HG02642 (cell line): ENCODE results near the gene GM2A.
A peak's percentile ranks its signal among the peaks of the same experiment; 100 is the strongest.
"Not testable (repeated sequence)": the region's sequence is repeated elsewhere in the genome, so short reads cannot be mapped to it uniquely, and the experiment has no call there.

ENCODE experiments used
- ATAC-seq: cut with Tn5 transposase; IDR thresholded peaks from one replicate; pipeline ENCODE4 v1.9.1; 2021; ENCODE audit warnings: mild to moderate bottlenecking; ENCODE audit not compliant: unreplicated experiment, poor library complexity

Gene GM2A

DNA sequence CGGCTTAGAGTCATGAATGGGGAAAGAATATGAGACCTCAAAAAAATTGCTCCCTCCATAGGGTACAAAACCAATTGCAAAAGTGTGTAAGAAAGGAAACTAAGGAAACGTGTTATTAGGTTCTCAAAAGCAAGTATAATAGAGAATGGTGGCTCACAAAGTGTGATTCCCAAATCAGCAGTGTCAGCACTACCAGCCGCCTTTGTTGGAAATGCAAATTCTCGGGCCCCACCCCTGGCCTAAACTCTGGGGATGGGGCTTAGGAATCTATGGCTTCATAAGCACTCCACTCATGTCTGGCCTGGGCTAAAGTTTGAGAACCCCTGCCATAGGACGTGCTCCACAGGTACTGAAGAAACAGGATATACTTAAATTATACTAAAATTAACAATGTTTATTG lies 27.5 kb upstream of the GM2A start:
- ATAC-seq = no peak

DNA sequence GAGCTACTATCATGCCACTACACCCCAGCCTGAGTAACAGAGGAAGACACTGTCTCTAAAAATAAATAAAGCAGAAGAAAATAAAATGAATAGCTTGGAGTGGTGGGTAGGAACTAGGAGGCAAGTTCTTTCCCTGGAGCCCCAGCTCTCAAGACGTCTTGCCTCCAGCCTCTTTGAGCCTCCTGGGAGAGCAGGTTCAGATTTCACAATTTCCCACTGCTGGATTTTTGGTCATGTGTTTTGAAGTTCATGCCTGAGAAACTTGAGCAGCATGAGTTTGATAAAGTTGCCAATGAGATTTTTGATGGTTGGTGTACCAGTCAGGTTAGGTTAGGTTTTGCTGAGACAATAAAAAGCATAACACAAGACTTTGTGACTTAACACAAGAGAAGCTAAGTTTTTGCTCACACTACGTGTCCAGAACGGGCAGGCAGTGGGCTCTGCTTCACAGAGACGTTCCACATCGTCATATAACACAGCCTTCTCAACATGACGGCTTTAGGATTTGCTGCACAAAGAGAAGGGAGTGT lies 25.0 kb upstream of the GM2A start:
- ATAC-seq = no peak

DNA sequence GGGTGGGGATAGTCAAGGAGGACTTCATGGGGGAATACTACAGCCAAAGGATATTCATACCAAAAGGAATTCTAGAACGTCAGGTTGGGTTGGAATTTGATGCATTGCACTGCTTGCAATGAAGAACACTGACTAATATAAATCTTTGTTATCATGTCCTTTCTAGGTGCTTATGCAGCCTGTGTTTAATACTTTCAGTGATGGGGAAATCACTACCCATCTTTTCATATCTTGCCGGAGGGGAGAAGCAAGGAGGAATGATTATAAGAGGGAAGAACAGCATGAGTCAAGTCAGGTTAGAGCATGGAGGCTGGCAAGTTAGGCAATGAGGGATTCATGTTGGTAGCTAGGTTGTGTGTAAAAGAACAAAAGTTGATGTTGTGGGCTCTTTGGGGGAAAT lies 24.0 kb upstream of the GM2A start:
- no peak for ATAC-seq

DNA sequence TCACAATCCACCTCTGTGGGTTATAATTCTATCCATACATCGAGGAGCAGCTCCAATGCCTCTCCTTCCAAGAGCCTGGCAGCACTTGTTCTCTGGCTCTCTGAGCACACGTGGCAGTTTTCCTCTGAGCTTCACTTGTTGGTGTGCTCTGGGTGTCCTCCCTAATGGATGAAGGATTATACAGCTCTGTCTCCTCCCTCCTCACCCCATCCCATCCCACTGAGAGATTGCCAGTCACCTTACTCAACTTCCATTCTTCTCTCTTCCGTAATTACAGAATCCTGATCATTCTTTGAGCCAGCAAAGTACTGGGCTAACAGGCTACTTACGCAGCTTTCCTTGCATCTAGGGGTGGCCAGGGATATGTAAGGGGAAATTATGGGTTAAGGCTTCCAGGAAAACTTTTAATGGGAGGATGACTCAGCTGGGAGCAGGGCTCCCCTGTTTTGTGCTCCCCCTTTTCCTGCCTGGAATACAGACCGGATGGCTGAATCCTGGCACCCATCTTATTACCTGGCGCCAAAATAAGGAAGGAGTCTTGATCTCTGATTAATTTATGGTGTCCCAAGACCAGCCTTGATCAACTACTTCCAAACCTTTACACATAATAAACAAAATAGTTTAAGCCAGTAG lies 22.8 kb upstream of the GM2A start:
- ATAC-seq = no peak

DNA sequence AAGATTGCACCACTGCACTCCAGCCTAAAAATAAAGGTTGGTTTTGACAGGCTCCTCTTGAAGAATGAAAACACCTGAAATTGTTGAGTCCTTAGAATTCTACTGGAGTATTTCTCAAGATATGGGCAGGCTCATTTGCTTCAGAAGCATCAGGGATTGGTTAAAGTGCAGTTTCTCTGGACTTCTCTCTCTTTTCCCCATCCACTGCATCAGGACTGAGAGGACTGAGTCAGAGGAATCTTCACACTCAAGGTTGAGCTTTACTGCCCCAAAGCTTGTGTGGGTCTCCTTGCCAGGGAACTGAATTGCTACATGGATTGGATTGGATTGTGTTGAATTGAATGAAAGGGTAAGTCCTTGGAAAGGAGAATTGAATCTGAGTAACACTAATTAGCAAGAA lies 21.6 kb upstream of the GM2A start:
- no peak for ATAC-seq

DNA sequence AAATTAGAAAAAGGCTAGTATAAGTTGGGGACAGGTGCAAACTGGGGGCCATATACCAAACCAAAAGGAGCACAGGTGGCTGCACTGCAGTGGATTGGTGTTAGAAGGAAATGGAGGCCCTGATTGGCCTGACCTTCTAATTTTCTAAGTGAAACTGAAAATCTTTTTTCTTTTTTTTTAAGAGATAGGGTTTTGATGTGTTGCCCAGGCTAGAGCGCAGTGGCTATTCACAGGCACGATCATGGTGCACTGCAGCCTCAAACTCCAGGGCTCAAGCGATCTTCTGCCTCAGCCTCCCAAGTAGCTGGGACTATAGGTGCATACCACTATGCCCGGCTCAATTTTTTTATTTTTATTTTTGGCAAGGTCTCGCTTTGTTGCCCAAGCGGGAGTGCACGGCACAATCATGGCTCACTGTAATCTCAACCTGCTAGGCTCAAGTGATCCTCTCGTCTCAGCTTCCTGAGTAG lies 19.3 kb upstream of the GM2A start:
- peak; percentile 69 for ATAC-seq

DNA sequence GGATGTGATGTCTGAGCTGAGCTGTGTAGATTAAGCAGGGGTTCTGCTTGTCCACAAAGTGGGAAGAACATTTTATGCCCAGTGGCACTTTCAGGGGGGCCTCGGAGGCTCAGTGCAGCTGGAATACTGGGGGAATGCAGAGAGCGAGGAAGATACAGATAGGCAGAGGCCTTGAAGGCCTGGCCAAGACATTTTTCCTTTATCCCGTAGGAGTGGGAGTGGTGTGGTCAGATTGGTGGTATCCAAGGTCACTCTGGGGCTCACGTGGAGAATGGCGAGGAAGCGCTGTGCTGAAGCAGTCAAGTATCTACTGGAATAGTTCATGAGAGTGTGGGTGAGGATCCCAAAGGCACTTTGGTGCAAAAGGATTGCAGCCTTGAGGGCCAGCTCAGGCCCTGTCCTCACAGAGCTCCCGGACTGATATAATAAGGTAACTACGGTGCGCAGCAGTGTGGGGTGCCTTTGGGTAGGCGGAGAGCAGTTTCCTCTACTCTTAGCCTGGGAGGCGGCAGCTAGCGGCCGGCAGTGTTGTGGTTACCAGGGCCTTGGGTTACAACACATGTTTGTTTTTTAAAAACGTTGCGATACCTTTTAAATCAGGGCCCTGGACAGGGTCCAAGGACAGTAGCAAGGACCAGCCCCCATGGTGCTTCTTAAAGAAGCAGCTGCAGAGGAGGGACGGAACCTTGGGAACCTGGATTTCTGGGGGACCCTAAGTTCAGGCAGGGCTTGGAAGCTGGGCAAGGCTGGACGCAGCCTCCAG lies 18.3 kb upstream of the GM2A start:
- peak; percentile 74 for ATAC-seq

DNA sequence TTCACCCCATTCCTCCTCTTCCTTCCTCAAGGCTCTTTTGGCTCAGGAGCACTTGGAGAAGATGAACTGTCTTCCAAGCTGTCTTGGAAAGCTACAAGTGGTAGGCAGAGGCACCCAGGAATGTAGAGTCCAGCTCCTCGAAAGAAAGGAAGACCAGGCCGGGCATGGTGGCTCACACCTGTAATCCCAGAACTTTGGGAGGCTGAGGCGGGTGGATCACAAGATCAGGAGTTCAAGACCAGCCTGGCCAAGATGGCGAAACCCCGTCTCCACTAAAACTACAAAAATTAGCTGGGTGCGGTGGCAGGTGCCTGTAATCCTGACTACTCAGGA lies 17.8 kb upstream of the GM2A start:
- not testable (repeated sequence) for ATAC-seq

DNA sequence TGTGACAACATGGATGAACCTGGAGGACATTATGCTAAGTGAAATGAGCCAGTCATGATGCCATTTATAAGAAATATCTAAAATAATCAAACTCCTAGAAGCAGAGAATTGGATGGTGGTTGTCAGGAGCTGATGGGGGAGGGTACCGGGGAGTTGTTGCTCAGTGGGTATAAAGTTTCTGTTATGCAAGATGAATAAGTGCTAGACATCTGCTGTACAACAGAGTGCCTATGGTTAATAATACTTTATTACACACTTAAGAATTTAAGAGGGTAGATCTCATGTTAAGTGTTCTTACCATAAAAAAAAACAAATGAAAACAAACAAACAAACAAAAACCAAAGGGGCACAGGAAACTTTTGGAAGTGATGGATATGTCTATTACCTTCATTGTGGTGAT lies 16.1 kb upstream of the GM2A start:
- no peak for ATAC-seq

DNA sequence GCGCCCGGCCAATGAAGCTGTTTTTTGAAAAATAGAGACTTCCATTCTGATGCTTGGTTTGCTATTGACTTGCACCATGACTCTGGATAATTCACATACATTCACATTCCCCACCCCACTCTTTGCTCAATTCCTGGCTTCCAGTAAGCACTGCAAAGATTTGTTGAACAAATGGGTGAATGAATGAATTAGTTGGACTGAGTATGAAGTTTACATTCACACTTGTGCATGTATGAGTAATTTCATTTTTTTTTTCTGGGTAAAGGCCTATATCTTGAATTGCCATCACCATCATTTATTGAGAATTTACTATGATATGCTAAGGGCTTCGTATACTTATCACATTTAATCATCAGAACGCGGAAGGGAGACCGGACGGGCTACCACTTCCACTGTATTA lies 15.3 kb upstream of the GM2A start:
- ATAC-seq = no peak

DNA sequence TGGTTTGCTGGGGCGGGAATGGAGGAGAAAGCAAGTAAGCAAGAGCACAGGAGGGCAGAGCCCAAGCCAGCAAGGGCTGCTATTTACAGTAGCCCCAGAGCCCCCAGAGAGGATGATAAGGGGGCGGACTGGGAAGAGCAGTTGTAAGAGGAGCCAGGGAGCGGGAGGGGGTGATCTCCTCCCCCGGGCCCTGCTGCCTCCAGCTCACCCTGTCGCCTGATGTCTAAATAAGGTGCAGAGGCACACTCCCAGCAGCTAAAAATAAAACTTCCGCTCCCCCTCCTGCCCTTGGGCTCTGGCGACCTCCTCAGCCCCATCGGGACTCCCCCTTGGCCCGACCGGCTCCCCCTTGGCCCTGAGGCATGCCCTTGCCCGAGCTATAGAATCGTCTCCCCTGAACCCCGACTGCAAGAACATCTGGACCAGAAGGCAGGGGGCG lies 14.7 kb upstream of the GM2A start:
- ATAC-seq = peak; percentile 33

DNA sequence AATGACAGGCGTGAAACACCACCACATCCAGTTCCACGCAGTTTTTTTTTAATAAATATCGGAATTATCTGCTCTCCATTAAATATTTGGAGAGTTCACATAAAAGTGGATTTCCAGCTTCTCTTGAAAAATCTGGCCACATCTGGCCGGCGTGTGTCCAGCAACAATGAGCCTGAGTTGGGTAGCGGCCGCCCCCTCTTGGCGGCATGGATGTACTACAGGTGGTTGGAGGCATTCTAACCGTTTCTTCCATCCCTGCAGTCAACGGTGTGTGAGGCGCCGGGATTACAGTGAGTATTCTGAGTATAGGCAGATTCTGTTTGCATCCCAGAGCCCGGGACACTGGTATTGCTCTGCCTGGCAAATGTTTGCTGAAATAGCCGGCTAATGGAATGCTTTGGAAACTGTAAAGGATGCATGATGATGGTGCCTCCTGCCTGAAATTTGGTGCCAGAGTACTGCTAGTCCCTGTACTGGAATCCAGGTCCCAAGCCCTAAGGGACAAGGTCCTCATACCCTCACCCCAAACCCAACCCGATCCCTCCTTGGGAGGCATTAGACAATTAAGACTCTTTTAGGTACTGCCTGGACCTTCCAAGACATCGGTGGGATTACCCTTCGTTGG lies 13.6 kb upstream of the GM2A start:
- ATAC-seq = no peak

DNA sequence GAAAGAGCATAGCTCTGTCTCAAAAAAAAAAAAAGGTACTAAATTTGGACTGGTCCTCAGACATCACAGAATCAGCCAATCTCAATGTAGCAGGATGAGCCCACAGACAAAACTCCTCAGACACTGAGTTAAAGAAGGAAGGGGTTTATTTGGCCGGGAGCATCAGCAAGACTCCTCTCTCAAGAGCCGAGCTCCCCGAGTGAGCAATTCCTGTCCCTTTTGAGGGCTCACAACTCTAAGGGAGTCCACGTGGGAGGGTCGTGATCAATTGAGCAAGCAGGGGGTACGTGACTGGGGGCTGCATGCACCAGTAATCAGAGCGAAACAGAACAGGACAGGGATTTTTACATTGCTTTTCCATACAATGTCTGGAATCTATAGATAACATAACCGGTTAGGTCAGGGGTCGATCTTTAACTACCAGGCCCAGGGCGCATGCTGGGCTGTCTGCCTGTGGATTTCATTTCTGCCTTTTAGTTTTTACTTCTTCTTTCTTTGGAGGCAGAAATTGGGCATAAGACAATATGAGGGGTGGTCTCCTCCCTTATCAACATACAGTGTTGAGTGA lies 12.6 kb upstream of the GM2A start:
- not testable (repeated sequence) for ATAC-seq

DNA sequence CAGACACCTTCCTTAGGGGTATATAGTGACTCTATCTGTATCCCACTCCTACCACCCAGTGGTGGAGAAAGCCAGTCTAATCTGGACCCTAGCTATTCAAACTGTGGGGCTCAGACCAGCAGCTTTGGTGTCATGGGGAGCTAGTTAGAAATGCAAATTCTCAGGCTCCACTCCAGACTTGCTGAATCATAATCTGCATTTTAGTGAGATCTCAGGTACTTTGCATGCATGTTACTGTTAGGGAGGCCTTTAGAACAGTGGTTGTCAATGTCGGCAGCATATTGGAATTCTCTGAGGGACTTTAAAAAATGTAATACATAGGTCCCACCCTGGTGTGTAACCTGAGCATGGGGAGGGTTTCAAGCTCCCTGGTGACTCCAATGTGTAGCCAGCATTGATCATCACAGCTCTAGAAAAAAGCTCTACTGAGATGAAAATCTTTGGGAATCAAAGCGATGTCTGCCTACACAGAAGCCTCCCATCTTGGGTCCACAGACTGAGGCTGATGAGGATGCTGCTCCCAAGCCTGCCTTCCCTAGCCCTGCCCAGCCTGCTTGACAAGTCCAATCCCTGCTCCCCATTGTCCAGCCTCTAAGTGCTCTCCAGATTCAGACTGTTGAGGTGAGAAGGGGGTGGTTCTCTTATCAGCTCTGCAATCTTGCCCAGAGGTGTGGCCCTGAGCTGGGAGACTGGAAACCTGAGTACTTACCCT lies 11.9 kb upstream of the GM2A start:
- peak; percentile 44 for ATAC-seq

DNA sequence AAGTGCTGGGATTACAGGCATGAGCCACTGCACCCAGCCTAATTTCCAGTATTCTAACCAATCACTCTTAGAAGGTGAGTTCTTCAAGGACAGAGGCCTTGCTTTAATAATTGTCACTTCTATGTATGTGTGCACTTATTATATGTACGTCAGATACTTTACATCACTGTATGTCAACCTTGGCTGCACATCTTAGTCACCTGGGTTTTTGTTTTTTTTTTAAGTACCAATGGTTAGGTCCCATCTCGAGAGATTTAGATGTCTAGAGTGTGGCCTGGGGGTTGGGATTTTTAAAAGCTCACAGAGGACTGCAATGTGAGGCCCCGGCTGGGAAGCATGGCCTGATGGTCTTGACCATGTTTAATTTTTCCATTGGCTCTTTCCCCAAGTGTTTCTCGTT lies 9.9 kb upstream of the GM2A start:
- no peak for ATAC-seq

DNA sequence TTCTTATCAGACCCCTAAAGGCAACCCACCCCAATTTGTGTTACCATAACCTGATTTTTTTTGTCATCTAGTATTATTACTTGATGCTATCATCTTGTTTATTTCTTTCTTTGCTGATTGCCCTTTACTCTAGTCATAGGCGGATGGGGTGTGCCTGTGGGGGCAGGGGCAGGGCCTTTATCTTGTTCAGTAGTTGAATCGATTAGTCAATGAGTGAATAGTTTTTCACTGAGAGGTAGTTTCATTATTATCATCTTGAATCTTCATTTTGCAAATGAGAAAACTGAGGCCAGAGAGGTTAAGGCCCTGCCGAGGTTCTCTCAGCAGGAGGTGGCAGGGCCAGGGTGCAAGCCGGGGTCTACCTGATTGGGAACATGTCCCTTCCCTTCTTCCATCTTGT lies 9.4 kb upstream of the GM2A start:
- ATAC-seq = no peak

DNA sequence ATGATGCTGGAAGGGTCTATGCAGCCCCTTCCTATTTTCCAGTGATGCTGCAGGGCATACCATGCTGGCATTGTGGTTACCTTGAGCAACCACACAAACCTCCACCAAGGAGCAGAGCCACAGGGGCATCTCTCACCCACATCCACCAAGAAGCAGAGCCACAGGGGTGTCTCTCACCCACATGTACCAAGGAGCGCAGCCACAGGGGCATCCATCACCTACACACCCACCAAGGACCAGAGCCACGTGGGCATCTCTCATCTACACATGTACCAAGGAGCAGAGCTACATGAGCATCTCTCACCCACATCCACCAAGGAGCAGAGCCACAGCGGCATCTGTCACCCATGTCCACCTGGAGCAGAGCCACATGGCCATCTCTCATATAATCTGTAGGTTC lies 8.8 kb upstream of the GM2A start:
- ATAC-seq = no peak

DNA sequence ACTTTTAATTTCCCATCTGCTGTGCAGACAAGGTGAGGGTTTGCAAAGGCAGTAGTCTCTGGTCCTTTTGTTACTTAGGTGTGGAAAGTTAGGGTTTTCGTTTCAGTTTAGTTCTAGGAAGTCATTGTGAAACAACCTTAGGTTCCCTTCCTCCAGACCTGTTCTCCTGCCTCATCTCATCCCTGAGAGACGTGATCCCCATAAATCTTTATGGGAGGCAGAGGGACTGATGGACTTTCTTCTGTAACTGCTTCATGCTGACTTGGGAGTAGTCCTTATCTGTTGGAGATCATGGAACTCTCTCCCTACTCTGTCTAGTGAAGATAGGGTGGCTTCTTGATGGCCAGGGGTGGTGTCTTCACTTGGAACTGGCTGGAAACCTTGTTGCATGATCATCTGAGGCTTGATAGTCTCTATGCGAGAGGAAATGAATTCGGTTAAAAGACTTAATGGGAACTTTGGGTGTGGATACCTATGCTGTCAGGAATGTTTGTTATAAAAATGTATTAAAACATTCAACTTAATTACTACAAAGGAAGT lies 7.2 kb upstream of the GM2A start:
- no peak for ATAC-seq

DNA sequence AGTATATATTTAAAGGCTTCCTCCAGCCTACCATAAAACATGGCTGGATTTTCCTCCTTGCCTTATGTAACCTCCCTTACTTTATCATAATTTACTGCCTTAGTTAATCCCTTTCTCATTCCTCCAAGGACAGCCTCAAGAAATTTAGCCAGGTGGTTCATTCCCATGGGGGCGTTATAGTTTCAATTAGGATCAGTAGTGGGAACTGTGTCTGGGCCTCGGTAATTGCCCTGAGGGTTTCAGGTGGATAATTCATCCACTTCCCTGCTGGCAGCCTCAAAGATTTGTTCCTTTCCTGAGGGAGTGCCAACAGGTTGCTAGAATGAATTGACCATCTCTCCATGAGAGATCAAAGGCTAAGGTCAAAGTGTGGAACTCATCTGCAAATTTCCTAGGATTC lies 4.3 kb upstream of the GM2A start:
- no peak for ATAC-seq

DNA sequence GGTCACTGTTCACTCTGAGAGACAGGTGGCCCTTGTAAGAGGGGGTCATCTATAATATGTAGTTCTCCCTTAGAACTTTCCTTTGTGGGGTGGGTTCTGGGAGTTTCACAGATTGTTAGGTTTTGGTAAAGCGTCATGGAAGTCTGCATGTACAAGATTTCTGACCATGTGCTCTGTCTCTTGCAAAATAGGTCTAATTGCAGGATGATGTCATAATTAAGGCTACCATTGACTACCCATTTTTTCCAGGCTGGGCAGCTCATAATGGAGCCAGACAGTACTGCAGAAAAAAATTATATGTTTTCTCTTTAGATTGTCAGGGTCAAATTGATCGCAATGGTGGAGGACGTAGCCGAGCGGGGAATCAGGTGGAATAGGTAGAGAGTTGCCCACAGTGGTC lies 3.7 kb upstream of the GM2A start:
- ATAC-seq = no peak
